GM12801 (cell line): ENCODE data around the gene ARTN.

Source experiments
- TF ChIP-seq, protein P1 (sequence below): IDR thresholded peaks from one replicate; pipeline ENCODE4 v1.5.1; 2011; ENCODE audit warnings: control low read depth; ENCODE audit not compliant: insufficient read length; ENCODE audit errors: extremely low read depth

Gene ARTN

DNA sequence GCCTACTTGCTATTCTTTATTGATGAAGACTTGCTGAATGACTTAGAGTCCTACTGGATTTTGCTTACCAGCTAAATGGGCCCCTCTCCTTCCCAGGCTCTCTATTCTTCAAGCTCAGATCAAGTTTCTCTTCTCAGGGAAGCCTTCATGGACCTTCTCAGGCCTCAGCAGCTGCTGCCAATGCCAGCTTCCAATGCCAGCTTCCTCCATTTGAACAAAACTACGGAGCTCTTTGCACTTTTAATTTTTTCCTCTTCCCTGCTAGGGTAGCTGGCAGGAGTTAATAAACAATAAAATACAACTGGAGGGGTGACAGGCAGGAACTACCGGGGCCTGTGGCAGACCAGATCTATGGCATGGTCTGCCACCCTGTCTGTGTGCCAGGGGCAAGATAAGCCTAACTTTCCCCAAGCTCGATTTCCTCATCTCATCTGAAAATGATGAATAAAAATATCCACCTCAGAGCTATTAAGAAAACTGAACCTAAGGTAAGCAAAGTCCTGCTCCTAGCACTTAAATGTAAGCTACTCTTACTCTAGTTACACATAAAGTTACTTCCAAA lies 12.2 kb downstream of the ARTN start:
- TF ChIP-seq, protein P1, sequence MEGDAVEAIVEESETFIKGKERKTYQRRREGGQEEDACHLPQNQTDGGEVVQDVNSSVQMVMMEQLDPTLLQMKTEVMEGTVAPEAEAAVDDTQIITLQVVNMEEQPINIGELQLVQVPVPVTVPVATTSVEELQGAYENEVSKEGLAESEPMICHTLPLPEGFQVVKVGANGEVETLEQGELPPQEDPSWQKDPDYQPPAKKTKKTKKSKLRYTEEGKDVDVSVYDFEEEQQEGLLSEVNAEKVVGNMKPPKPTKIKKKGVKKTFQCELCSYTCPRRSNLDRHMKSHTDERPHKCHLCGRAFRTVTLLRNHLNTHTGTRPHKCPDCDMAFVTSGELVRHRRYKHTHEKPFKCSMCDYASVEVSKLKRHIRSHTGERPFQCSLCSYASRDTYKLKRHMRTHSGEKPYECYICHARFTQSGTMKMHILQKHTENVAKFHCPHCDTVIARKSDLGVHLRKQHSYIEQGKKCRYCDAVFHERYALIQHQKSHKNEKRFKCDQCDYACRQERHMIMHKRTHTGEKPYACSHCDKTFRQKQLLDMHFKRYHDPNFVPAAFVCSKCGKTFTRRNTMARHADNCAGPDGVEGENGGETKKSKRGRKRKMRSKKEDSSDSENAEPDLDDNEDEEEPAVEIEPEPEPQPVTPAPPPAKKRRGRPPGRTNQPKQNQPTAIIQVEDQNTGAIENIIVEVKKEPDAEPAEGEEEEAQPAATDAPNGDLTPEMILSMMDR = no peak

DNA sequence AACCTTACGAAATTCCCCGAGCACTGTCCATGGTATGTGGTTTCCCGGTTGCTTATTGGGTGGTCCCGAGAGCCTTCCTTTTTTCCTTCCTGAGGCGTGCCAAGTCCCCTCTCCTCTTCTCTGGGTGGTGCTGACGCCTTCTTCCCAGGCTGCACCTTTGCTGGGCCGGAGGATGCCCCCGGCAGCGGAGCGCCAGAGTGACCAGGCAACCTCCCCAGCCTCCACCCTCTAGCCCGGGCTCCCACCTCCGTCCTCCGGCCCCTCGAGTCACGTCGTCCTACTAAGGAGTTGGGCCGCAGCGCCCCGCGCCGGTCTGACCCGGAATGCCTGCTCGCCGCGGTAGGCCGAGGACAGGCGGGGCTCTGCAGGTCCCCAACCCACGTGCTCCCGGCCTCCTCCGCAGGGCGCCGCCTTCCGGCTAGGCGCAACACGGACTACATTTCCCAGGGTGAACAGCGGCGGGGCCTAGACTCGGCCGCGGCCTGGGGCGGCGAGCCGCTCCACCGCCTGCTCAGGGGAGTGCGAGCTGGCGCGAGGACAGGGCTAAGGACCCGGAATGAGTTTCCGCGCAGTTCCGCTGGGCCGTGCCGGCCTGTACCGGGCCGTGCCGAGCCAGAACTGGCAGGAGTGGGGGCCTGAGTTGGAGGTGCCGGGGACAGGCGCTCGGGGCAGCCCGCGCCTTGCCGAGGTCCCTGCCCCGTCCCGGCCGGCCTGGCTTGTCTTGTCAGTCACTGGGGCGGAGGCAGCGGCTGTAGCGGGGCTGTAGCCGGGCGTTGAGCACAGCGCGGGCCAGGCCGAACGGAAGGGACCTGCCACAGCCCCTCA lies 12.8 kb downstream of the ARTN start, which contains the start of gene IPO13:
Gene IPO13, plus strand, starts transcription at position 715 of the 825 bp plus-strand sequence. CDS start 651 bp downstream, outside the sequence.
- TF ChIP-seq, protein P1 = no peak

DNA sequence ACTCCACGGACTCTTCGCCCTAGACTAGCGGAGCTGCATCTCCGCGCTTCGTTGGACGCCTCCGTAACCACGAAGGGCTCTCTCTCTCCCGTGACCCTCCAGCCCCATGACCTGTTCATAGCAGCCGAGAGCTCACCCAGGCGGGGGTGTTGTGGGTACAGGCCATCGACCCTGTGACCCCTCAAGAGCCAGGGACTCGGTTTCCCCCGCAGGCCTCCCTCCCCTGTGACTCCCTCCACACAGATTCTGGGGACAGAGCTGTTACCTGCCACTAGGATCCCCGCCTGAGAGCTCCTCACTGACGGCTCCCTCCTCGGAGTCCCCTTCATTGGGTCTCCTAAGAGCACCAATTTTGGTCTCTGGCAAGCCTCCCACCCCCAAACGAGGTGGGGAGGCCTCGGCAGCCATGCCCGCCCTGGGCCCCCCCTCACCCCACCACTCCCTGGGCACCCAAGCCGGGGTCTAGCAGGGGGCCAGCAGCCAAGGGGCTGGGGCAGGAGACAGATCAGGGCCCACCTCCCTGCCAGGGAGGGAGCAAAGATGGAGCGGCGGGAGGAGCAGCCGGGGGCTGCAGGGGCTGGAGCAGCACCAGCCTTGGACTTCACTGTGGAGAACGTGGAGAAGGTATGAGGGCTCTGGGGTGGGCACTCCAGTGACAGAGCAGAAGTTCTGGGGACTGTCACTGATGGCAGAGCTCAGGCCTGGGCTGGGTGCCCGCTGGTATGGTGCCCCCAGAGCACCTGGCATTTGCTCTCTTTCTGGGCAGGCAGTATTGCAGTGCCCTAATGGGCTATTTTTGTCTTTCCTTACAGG lies 13.7 kb downstream of the ARTN start:
- TF ChIP-seq, protein P1 = no peak

DNA sequence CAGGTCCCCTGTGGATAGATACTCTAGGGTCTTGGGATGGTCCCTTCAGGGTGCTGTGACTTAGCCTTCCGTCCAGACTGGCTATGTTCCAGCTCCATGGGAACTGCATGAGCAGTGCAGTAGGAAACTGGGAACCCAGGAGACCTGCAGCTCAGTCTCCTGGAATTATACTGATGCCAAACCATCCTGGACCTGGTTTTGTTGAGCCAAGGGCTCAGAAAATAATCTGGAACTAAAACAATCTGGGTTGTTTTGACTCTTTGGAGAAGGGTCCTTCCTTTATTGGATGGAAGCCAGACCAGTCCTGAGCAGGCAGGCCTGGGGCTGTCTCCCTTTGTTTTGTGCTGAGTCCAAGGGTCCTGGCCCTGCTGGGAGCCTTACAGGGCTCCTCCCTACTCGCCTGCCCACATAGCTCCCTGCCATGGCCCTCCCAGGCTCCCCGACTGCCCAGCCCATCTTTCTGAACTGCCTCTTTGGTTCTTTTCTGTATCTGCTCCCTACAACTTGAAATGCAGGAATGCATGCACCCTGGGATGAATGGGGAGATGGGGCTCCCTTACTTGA lies 14.4 kb downstream of the ARTN start:
- TF ChIP-seq, protein P1 = no peak

DNA sequence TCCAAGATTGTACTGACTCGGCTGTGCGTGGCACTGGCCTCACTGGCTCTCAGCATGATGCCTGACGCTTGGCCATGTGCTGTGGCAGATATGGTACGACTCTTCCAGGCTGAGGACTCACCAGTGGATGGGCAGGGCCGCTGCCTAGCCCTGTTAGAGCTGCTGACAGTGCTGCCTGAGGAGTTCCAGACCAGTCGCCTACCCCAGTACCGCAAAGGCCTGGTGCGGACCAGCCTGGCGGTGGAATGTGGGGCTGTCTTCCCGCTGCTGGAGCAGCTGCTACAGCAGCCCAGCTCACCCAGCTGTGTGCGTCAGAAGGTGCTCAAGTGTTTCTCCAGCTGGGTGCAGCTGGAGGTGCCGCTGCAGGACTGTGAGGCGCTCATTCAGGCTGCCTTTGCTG lies 16.1 kb downstream of the ARTN start:
- TF ChIP-seq, protein P1 = no peak

DNA sequence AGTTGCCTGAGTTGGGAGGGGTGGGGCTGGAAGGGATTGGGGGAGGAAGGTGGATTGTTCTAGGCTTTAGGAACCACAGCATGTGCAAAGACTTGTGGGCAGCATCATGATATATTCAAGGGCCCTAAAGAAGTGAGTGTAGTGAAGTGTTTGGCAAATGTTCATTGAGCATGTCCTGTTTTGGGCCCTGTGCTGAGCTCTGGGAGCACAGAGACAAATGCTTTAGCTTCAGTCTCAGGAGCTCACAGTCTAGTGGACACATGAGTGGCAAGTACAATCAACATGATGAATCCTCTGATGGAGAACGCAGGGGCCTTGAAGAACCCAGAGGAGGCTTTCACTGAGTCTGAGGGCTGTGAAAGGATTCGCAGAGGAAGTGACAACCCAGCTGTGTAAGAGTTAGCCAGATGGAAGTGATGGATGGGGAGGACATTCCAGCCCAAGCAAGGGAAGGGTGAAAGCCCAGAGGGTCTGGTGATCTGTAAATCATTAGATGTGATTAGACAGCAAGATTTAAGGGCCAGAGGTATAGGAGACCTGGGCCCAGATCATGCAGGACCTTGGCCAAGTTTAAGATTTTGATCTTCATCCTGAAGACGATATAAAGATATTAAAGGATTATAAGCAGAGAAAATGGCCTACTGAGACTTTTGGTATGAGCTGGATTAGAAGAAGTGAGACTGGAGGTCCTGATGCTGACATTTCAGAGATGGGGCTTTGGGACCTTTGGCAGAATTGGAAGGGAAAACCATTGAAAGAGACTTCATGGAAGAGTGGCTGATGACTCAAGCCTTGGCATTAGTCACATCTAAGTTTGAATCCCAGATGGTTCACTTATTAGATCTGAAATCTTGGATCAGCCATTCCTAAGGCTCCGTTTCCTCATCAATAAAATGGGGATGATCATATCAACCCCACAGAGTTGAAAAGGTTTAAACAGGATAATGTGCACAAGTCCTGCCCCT lies 17.7 kb downstream of the ARTN start:
- TF ChIP-seq, protein P1 = no peak
